ENCODE measurements around the gene TMPRSS6. TPM values are rescaled to one million over a fixed set of nuclear protein-coding genes. Genes with fewer than 3 reads are reported as not detected.

The TMPRSS6 gene
- total RNA-seq, 1 donor from 2014 or later: 0.53 TPM

DNA sequence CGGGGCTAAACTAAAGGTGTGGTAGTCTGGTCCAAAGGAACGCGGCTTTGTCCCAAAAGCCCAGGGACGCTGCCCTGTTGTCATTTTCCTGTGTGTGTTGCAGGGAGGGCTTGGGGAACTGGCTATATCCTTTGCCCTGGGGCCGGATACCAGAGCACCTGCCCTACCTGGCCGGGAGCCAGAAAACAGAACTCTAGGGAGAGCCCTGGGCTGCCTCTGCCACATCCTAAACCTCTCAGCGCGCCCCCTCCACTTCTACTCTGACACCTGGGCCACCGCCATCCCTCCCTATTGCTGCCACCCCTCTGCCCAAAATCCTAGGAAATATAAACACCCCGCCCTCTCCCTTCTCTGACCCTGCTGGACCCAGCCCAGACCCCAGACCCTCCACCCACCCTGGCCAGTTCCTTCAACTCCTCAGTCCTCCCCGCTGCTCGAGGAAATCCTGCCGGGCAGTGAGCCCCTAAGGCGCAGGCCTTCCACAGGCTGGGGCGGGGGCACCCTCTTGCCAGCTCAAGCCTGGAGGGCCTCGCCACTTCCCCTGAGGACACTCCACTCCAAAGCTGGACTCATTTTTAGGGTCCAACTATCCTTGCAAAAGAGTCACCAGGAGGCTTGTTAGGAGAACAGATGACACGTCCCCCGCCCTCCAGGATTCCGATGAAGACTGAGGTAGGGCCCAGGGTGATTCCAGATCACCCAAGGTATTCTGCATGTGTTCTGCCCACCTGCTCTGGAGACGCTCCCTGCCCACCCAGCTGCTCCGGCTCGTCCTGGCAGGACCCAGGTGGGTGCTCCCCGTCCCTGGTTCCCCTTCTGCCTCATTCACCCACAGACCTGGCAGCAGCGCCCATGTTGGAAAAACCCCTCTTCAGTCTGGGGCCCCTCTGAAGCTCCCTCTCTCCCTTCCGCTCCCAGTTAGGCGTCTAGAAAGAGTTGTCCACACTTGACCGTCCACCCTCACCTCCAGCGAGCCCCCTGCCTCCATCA lies 45.8 kb downstream of the TMPRSS6 start:
- Histone ChIP-seq H3K9me3 (no peaks in the 10 kb centered on the region), H3K27me3 (ENCODE audit: low read depth) (peaks cover 12% of the 10 kb centered on the region), H3K4me1 (no peaks in the 10 kb centered on the region), H3K36me3 (peaks cover 8% of the 10 kb centered on the region), H3K4me3 (no peak overlapping the region), H3K27ac (no peak overlapping the region)
- TF ChIP-seq, protein P1, sequence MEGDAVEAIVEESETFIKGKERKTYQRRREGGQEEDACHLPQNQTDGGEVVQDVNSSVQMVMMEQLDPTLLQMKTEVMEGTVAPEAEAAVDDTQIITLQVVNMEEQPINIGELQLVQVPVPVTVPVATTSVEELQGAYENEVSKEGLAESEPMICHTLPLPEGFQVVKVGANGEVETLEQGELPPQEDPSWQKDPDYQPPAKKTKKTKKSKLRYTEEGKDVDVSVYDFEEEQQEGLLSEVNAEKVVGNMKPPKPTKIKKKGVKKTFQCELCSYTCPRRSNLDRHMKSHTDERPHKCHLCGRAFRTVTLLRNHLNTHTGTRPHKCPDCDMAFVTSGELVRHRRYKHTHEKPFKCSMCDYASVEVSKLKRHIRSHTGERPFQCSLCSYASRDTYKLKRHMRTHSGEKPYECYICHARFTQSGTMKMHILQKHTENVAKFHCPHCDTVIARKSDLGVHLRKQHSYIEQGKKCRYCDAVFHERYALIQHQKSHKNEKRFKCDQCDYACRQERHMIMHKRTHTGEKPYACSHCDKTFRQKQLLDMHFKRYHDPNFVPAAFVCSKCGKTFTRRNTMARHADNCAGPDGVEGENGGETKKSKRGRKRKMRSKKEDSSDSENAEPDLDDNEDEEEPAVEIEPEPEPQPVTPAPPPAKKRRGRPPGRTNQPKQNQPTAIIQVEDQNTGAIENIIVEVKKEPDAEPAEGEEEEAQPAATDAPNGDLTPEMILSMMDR (IDR thresholded peaks at IDR 0.05): no peak
- intact Hi-C loops (cut with DNase I): no loop called here
- no peak for ATAC-seq
- no peak for DNase-seq

DNA sequence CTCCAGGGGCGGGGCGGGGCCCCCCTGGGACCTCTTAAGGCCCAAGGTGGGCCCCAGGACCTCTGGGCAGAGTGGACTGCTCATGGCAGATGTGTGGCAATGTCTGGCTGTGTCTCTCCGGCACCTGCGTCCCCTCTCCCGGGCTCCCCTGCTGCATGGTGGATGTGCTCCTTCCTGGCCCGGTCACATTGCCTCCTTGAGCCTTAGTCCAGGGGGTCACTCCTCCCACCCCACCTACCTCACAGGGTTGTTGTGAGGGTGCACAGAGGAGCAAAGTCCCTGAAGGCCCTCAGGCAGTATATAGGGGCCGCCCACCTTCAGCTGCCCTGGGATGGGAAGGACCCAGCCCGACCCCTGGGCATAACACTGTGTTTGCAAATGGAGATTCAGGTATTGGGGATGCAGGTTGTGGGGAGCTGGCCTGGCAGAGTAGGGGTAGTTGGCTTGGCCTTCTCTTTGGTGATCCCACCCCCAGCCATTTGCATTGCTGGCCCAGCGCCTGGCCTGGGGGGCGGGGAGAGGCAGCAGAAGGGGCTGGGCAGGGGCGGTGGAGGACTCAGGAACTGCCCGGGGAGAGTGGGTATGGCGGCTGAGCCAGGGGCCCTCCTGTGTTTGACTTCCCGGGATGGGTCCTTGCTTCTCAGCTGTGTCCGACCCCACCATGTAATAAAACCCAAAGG lies 46.7 kb downstream of the TMPRSS6 start:
- no peak for ATAC-seq
- Histone ChIP-seq H3K9me3 (no peaks in the 10 kb centered on the region), H3K27ac (no peak overlapping the region), H3K4me1 (no peaks in the 10 kb centered on the region), H3K4me3 (no peak overlapping the region), H3K27me3 (ENCODE audit: low read depth) (peaks cover 3% of the 10 kb centered on the region), H3K36me3 (peaks cover 15% of the 10 kb centered on the region)
- TF ChIP-seq, protein P1 (IDR thresholded peaks at IDR 0.05): no peak
- intact Hi-C loops (cut with DNase I): no loop called here
- no peak for DNase-seq

DNA sequence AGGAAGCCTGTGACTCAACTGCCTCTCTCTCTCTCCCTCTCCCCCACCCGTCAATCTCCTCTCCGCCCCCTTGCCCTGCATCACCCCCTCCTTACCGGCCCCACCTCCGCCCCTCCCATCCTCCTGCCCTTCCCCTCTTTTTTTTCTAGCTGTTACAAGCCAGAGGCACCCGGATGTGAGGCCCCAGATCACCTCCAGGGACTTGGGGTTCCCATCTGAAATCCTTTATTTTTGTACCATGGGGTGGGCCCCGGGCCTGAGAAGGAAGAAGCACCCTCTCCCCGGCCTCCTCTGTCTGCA lies 47.2 kb downstream of the TMPRSS6 start:
- TF ChIP-seq, protein P1 (IDR thresholded peaks at IDR 0.05): no peak
- intact Hi-C loops (cut with DNase I): no loop called here
- H3K4me1 ChIP-seq: no peaks in the 10 kb centered on the region
- no peak for ATAC-seq
- no peak overlapping the region for H3K4me3 ChIP-seq
- H3K27me3 ChIP-seq (ENCODE audit: low read depth): no peaks in the 10 kb centered on the region
- peaks cover 19% of the 10 kb centered on the region for H3K36me3 ChIP-seq
- DNase-seq: no peak
- no peaks in the 10 kb centered on the region for H3K9me3 ChIP-seq
- H3K27ac ChIP-seq: no peak overlapping the region

DNA sequence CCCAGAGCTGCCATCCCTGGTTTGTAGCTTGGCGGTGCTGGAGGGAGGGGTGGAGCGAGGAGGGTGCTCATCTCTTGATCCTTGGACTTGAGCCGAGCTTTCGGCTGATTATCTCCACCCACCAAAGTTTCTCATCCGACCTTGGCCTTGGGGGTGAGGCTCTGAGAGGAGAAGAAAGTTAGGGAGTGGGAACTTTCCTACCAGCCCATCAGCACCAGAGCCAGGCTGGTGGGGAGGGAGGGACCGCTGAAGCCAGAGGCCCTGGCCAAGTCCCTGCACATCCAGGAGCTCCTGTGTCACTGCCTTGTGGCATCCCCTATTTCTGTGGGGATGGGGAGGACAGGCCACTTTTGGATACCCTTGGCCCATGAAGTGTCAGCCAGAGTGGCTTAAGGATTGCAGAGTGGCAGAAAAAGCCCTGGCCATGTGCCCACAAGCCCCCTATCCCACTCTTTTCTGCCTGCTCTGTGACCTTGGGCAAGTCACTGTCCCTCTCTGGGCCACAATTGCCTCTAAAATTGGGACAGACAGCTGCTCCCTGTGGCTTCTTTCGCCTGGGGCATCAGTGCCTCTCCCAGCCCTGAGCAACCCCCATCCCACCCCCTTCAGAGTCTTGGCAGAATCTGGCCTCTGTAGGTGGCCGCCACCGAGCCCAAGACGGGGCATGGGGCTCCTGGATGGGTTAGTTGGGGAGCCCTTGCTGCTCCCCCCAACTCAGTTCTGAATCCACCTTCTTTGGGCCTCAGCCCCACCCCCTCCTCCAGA lies 47.7 kb downstream of the TMPRSS6 start:
- DNase-seq: no peak
- intact Hi-C loops (cut with DNase I): no loop called here
- H3K36me3 ChIP-seq: peaks cover 25% of the 10 kb centered on the region

More for the DNA sequence above, 47.7 kb downstream of the TMPRSS6 start:
- Histone ChIP-seq H3K4me1 (no peaks in the 10 kb centered on the region), H3K27me3 (ENCODE audit: low read depth) (no peaks in the 10 kb centered on the region), H3K4me3 (no peak overlapping the region), H3K27ac (no peak overlapping the region), H3K9me3 (no peaks in the 10 kb centered on the region)
- no peak for ATAC-seq
- TF ChIP-seq, protein P1 (IDR thresholded peaks at IDR 0.05): no peak
